Activated gamma-delta T cell treated with Interleukin-2 at 50 U/mL for 16 hours (primary cell): ENCODE data around the gene WDR35.

Experiments
- DNase-seq: peaks from one replicate; pipeline ENCODE4 v3.0.0-alpha.2; 2020

The WDR35 gene

DNA sequence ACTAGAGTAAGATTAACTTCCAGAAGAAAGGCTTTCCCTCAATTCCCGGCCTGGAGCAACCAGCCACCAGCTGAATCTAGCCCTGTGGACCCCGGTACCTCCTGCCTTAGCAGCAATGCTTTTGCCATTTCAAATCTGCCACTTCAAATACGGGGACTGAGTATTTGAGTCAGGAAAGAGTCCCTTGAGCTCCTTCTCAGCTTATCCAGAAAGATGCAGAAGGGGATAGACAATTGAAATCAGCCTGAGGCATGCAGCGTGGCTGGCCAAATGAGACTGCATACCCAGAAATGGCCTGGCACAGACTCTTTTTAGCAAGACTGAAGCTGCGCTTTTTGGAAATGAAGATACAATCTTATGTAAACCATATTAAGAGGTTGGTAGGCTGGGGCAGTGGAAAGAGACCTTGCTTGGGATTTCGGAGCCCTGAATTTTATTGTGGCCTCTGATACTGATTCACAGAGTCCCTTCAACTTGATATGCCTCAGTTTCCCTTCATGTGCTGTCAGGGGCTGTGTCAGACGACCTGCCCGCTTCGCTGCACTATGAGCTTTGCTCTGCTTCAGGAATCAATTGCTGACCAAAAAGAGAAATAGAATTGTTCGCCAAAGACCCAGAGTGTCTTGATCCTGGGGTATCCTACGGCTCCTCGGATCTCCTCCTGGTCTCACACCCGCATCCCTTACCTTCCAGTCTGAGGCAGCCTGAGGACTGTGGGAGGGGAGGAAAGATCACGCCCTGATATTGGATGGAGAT lies 21.5 kb upstream of the WDR35 start:
- no peak for DNase-seq

DNA sequence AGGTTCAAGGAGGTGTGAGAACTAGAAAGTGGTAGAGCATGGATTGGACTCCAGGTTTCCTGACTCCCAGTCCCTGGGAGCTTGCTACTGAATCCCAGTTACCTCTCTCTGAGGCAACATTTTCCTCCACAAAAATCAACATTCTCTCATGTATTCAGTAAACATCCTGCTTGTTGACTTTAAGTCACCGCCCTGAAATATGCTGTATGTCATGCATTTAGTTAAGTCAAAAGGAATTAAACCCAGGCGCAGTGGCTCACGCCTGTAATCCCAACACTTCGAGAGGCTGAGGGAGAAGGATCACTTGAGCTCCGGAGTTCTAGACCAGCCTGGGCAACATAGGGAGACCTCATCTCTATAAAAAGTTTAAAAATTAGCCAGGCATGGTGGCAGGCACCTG lies 18.8 kb upstream of the WDR35 start:
- no peak for DNase-seq

DNA sequence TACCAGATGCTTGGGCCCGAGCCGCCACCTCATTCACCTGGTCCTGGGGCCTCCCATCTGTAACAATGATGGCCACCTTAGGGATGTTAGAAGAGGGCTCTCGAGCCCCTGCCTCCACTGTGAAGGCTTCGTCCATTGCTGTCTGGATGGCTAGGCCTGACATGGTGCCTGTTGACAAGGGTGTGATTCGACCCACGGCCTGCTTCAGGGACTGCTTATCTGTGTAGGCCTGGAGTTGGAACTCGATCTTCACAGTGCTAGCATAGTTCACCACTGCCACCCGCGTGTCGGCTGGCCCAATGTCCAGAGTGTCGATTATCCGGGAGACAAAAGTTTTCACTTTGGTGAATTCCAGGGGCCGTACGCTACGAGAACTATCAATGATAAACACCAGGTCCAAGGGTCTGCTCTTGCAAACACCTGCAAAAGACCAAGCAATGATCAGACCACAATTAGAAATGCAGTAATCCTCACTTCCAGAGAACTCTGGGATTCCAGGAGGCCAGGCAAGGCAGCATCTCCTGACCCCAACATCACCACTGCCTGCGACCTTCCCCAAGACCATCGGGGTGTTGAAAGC lies 16.1 kb upstream of the WDR35 start:
- DNase-seq = no peak

DNA sequence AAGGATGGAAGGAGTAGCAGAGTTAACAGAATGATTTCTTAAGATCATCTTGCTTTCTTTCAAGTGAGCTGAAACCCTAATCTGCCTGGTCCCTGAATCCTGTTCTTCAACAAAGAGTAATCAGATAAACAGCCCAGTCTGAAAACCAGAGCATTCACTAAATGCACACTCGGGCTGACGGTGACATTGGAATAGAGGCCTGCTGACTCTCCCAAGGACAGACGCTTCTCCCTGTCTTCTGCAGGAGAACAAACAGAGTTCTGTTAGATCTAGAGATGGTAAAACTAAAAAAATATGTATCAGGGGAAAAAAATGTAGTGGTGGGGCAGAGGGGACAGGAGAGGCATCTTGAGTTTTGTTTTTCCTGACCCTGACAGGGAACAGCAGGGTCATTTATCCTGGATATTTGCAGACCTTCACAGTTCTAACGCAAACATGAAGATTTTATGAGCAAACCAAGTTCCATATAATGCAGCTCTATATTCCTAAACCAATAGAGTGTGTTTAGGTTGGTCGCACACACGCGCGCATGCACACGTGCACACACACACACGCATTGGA lies 15.2 kb upstream of the WDR35 start:
- no peak for DNase-seq

DNA sequence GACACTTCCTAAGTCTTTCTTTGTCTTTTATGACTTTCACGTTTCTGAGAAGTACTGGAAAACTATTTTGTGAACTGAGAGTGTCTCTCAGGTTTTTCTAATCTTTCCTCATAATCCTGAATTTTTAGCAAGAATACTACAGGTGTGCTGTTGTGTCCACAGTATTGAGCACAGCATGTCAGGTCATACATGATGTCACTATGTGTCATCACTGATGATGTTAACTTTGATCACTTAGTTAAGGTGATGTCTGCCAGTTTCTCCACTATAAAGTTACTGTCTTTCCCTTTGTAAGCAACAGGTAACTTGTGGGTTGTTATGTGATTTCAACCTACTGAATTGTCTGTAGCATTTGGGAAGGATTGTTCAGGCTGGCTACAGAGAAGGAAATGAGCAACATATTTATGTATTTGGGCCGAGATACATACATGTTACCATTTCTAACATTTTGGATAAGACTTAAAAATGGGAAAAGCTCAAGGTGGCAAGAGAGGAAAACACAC lies 11.5 kb upstream of the WDR35 start:
- DNase-seq = no peak

DNA sequence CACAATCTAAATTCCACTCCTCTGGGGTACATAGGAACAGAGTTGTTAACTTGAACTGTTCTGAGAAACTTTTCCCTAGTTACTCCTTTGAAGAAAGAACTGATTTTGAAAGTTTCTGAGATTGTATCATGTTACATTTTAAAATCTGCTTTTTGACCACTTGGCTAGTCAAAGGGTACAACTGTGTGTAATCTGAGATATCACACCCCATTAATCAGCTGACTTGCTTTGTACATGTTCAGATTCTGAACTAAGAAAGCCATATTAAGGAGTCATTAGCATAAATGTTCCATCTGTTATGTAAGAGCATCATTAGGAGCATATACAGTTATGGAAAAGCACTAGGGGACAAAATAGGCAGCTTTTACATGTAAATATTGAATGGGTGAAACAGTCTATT lies 3.8 kb upstream of the WDR35 start:
- no peak for DNase-seq

DNA sequence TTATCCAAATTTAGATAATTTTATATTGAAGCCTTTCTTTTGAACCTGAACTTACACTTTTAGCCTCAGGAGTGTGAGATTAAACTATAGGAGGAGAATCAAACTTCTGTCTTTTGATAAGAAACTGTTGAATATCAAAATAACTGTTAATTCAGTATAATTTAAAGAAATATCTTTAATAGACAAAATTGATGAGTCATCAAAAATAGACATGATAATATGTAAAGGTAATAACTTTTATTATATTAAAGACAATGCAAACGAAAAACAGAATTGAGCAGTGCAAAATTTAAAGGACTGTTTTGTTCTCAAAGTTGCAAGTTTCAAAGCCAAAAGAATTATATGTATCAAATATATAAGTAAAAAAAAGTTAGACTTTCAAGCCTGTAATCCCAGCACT lies 2.0 kb upstream of the WDR35 start:
- DNase-seq = no peak

DNA sequence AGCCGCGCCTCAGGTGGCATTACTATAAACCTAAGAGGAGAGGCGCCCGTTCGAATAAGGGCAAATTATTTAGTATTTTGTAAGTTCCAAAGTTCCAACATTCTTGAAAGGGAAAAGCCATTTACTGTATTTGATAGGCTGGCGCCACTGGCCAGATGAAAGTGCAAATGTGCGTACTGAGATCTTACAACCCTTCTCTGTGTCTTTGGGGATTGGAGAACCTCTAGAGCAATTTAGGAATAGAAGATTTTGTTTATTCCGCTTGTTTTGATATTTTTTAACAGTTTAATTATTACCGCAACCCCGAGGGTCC lies 467 bp upstream of the WDR35 start:
- no peak for DNase-seq

DNA sequence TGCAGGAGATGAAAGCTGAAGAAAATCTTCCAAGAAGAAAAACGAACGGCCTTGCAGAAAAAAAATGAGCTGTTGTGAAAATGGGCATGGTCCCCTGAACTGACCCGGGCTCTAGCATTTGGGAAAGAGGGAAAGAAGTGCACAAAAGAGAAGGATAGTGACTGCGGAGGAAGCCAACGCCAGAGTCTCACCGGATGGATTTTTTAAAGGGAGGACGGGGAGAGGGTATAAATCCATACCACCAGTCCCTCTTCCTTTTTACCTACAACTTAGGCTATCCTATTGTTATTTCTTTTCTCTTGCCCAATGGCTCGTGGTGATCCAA lies 601 bp downstream of the WDR35 start:
- no peak for DNase-seq

DNA sequence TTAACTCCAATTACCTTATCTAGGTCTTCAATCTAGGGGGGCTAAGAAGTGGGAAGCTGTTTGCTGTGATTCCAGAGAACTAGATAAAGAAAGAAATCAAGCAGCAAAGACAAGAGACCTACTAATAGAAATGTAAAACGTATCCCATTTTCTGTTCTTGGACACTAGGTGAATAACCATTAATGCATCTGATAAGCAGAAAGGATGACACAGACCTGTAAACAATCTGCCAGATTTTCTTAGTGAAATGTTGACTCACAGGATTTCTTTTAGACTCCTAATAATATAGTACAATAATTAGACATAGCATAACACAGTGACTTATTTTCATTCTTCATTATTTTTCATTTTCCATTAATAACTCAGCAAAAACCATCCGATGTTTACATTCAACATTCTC lies 1.3 kb downstream of the WDR35 start:
- no peak for DNase-seq

DNA sequence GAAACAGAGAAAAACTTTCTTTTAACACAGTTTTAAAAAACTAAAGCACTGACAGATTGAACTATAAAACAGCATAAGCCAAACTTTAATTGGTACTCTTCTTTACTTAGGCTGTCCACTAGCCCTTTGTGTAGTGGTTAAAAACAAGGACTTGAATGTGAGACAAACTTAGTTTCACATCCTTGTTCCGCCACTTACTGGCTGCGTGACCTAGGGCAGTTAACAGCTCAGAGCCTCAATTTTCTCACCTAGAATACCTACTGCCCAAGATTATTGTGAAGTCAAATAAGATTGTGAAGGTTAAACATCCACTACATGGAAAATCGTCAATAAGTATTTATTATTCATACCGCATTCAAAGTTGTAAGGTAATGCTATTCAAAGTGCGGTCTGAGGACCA lies 2.0 kb downstream of the WDR35 start:
- no peak for DNase-seq

DNA sequence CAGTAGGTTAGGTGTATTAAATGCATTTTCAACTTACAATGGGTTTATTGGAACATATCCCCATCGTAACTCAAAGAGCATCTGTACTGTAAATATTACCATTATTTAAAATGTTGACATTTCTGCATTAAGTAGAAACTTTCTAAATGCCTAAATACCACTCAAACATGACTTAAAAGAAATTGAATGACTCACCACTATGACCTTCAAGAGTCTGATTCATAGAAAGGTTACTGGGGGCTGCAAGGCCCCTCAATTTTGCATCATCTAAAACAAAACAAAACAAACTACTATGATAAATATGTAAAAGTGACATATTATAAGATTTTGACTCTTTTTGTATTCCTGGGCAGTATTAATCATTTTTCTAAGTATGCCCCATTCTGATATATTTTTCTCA lies 7.6 kb downstream of the WDR35 start:
- DNase-seq = no peak

DNA sequence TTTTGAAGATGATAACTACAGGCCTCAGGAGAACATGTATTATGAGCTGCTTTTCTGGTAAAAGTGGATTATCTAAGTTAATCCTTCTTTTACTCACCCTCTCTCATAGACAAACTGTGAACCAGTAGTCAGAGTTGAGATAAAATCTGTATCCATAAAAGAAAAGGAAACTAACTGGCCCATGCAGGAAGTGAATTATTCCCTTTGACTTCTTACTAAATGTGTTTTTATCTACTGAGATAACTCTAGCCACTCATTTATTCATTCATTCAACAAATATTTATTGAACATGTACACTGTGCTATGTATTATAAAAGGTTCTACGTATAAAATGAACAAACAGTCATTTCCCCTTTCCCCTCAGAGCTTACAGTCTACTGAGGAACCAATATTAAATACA lies 10.0 kb downstream of the WDR35 start:
- no peak for DNase-seq

DNA sequence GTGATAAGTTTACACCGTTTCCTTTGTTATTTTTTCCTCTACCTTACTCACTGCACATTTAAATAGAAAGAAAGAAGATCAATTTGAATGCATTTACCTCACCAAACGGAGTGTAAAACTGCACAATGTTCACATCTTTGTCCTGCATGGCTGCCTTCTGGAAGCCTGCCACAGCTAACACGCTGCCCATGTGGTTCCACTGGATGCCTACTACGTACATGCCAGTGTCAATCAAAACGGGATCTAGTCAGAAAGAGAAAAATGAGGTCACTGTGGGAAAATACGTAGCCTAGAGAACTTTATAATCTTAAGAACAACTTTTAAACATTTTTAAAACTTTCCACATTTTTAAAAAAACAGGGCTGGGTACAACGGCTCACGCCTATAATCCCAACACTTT lies 16.4 kb downstream of the WDR35 start:
- DNase-seq = no peak

DNA sequence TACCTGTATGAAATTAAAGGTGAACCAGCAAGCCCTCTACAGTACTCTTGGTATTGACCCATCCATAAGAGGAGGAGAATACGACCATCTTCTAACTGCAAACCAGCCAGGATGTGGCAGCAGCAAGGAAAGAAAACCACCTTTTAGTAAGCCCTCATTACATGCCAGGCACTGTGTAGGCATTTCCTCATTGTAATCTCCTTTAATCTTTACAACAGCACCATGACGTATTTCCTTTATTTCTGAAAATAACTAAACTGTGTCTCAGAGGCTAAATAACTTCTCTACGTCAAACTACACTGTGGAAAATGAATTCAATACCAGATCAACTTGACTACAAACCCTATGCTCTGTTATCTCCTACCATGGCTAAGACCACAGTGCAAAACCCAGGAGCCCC lies 18.2 kb downstream of the WDR35 start:
- DNase-seq = no peak

DNA sequence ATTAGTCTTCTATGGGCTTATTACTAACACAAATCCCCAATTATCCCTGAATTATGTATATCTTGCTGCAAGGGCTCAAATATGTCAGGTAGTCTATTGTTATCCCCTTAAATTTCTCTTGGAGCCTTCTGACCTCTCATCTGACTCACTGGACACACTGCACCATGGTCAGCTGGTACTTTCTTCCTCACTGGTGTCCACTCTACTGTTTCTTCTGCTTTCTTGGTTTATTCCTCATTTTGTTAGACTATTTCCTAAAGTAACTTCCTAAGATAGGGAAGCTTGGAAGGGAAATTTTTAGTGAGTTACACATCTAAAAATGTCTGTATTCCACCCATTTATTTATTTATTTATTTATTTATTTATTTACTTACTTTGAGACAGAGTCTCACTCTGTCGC lies 26.5 kb downstream of the WDR35 start:
- no peak for DNase-seq

DNA sequence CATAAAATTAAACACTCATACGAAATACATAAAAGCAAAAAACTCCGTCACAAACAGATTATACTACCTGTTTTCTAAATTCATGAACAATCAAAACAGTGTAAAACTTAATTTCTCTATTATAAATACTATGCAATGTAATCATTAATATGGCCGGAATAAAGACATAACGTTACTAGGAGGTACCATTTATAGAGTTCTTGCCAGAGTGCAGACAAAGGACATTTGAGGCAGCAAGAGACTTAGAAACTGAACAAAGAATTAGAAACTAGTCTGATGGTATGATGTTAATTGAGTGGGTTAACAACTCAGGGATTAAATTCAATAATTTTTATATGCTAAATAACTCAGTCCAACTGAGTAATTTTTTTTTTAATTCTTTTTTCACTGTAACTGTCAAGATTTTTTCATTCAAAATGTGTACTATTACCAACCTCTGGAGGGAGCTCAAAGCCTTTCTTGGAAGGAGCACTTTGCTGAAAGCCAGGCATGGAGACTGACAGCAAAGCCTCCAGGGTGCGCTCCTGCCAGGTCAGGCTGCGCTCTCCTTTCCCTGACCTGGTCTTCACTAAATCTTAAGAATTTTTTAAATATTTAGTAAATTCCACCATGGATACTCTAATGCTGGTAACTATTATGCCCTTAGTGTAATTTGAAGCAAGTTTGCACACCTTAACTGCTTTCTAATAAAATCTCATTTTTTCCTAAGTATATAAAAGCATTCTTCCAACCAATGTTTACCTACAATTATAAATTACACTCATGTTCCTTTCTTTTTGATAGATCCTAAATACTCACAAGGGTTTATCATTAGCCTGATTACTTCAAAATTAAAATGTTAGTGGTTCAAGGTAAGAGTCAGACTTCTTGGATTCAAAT lies 34.1 kb downstream of the WDR35 start:
- peak; percentile 34 for DNase-seq

DNA sequence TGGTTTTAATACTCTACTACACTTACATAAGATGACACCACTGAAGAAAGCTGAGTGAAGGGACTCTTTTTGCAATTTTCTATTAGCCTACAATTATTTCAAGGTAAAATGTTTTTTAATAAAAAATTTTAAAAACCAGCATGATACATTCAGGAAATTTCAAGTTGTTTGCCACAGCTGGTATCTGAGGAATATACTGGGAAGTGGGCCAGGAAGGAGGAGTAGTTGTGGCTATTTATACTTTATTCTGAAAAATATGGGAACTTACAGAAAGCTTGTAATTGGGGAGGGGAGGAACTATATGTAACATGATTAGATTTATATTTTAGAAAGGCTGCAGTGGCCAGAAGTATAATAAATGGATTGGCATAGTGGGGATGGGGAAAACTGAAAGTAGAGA lies 40.8 kb downstream of the WDR35 start:
- DNase-seq = no peak

DNA sequence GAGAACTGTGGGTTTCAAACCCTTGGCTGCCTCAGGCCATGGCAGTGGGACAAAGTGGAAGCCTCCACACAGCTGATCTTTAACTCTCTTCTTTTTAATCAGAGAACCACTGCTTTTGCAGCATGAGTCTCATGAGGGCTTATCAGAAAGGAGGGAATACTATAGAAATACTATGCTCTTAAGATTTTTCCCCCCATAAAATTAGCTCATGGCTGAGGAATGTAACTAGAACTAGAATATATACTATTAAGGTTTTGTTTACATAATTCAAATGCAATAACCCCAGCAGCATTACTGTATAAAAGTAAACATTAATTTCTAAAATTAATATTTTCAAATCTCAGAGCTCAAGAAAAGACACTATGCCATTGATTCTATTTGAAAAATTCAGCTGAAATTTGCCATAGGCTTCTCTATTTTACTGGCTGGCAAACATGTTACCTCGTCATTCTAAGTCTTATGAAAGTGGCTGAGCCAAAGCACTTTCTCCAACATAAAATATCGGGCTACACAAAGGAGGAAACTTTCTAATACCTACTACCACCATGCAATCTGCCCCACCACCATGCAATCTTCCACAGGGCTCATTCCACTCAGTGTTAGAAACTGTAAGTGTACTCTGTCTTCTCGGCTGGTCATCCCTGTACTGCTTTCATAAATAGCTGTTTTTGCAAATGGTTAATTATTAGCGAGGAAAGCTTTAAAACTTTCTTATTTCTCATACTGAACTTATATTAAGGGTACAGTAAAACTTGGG lies 42.5 kb downstream of the WDR35 start:
- DNase-seq = no peak

DNA sequence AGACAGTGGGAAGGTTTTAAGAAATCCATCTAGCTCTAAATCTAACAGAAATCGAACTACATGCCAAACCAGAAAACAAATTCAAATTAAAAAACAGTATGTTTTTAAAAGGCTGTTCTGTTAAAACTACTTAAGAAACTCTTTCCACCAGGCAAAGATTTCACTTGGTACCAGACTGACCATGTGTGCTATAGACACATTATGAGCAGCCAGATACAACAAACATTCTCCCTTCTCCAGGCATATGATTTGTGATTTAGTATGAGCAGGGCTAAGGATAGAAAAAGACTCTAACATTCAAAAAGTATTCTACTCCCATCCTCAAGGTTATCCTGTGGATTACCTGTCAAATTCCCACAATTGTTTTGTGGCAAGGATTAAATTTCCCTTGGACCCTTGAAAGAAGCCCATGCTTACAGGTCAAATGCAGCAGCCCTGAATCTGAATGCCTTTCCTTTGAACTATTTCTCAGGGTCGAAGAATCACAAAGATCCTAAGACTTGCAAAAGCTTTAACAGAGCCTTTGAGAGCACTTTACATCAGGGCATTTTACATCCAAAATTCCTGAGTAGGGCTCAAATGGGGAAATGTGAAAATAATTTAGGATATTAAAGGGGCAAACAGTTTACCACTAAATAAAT lies 45.6 kb downstream of the WDR35 start:
- no peak for DNase-seq

DNA sequence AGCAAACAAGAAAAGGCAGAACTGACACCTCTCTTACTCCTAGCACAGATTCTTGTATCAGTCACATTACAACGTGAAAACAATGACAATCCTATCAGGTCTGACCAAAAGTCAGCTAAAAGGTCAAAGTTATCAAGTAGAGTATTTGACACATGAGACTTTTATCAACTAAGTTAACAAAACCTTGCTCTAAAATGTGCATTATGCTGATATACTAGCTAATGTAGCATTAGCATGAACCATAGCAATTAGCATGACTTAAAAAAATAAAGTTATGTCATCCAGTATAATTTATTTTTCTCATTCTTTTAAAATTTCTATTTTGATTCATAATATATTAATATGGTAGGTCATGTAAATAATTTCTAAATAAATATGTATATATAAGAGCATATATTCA lies 46.7 kb downstream of the WDR35 start:
- no peak for DNase-seq

DNA sequence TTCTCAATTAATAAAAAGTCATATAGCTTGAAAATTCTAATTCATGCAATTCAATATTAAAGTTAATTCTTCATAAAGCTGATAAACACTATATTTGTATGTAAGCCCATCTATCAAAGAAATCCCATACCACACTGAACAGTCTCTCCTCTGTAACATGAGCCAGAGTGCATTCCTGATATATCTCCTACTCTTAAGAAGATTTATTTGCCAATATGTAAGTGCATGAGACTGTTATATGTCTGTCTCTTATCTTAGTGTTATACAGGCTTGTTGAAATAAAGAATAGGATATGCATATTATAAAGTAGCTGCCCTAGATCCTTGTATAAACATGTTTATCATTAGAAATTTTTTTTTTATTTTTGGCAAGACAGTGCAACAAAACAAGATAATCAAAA lies 47.7 kb downstream of the WDR35 start:
- no peak for DNase-seq

DNA sequence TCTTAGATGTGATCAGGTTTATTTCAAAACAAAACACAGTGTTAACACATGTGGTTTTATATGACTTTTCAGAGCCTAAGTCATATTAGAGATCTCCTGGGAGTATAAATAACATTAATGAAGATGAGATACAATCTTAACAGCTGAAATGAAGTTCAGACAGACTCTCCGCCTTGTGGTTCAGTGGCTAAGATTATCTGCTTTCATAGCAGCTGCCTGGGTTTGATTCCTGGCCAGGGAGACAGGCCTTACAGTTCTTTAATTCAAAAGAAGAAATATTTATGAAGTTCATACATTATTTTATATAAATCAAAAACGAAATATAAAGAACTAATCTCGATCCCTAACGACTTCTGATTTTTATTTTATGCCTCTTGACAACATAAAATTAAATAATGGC lies 52.9 kb downstream of the WDR35 start:
- DNase-seq = no peak
